ENCODE data around the gene ARMH2.
"Not testable (repeated sequence)": the region's sequence is repeated elsewhere in the genome, so short reads cannot be mapped to it uniquely, and the experiment has no call there.

ARMH2 gene

DNA sequence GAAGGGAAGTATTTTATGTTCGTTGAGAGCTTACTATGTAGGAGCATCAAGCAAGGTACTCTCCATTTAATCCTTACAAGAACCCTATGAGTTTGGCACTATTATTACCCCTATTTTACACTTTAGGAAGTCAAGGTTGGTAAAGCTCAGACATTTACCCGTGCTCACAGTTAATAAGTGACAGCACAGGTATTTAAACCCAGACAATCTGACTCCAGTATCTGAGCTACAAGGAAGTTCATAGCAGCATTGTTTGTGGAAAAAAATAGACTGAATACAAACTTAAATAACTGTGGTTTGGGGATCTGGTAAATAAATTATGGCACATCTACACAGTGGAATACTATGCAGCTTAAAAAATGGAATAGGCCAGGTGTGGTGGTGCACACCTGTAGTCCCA, 45.2 kb downstream of the ARMH2 start:
- no peak overlapping the region for H3K4me3 ChIP-seq (replicated peaks; ENCODE audit: low read depth, low read length)
- TF ChIP-seq, protein P1, sequence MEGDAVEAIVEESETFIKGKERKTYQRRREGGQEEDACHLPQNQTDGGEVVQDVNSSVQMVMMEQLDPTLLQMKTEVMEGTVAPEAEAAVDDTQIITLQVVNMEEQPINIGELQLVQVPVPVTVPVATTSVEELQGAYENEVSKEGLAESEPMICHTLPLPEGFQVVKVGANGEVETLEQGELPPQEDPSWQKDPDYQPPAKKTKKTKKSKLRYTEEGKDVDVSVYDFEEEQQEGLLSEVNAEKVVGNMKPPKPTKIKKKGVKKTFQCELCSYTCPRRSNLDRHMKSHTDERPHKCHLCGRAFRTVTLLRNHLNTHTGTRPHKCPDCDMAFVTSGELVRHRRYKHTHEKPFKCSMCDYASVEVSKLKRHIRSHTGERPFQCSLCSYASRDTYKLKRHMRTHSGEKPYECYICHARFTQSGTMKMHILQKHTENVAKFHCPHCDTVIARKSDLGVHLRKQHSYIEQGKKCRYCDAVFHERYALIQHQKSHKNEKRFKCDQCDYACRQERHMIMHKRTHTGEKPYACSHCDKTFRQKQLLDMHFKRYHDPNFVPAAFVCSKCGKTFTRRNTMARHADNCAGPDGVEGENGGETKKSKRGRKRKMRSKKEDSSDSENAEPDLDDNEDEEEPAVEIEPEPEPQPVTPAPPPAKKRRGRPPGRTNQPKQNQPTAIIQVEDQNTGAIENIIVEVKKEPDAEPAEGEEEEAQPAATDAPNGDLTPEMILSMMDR (IDR thresholded peaks at IDR 0.05; ENCODE audit: insufficient read depth, low read length, poor library complexity, severe bottlenecking), result no peak
- no peaks in the 10 kb centered on the region for H3K27me3 ChIP-seq (replicated peaks; ENCODE audit: control insufficient read depth, insufficient read depth, low read length)
- no peaks in the 10 kb centered on the region for H3K36me3 ChIP-seq (ENCODE audit: control insufficient read depth, insufficient read depth, low read length)
- DNase-seq (ENCODE audit: extremely low read depth, insufficient read length), result no peak

DNA sequence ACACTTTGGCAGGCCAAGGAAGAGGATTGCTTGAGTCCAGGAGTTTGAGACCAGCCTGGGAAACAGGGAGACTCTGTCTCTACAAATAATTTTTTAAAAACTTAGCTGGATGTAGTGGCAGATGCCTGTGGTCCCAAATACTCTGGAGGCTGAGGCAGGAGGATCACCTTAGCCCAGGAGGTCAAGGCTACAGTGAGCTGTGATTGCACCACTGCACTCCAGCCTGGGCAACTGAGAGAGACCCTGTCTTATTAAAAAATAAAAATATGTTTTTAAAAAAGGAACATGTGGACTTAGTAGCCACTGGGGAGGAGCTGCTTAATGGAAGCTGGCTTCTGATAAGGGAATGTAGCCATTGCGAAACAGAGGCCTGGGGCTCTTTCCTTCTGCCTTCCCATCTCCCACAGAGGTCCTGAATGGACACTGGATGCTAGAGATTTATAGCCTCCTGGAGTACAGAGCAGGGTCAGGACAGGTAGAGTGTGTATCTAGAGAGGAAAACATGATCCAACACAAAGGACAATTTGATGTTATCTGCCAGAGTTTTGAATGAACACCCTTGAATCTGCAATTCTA, 45.7 kb downstream of the ARMH2 start:
- no peak for DNase-seq (ENCODE audit: extremely low read depth, insufficient read length)
- Histone ChIP-seq H3K36me3 (ENCODE audit: control insufficient read depth, insufficient read depth, low read length) (no peaks in the 10 kb centered on the region), H3K4me3 (replicated peaks; ENCODE audit: low read depth, low read length) (no peak overlapping the region), H3K27me3 (replicated peaks; ENCODE audit: control insufficient read depth, insufficient read depth, low read length) (no peaks in the 10 kb centered on the region)
- TF ChIP-seq, protein P1 (IDR thresholded peaks at IDR 0.05; ENCODE audit: insufficient read depth, low read length, poor library complexity, severe bottlenecking), result no peak

DNA sequence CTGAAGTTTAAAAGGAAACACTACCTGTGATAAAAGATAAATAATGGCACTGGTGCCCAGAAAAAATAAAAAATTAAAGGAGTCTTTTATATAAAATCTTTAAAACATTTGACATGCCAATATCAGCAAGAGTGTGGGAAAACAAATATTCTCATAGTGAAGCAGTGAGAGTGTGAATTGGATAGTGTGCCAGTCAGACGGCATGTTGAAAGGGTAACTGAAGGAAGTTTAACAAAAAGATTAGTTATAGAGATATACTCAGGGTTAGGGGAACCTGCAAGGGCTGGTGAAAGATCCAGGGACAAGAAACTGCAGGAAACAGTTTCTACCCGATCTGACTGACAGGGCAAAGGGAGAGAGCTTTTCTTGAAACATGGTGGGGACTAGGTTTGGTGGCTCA, 46.2 kb downstream of the ARMH2 start:
- Histone ChIP-seq H3K36me3 (ENCODE audit: control insufficient read depth, insufficient read depth, low read length) (no peaks in the 10 kb centered on the region), H3K4me3 (replicated peaks; ENCODE audit: low read depth, low read length) (no peak overlapping the region), H3K27me3 (replicated peaks; ENCODE audit: control insufficient read depth, insufficient read depth, low read length) (no peaks in the 10 kb centered on the region)
- no peak for DNase-seq (ENCODE audit: extremely low read depth, insufficient read length)
- TF ChIP-seq, protein P1 (IDR thresholded peaks at IDR 0.05; ENCODE audit: insufficient read depth, low read length, poor library complexity, severe bottlenecking), result no peak

DNA sequence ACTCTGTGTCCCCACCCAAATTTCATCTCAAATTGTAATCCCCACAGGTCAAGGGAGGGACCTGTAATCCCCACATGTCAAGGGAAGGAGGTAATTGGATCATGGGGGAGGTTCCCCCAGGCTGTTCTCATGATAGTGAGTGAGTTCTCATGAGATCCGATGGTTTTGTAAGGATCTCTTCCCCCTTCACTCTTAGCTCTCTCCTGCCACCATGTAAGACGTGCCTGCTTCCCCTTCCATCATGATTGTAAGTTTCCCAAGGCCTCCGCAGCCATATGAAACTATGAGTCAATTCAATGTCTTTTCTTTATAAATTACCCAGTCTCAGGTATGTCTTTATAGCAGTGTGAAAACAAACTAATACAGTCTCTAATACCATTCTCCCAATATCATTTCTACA, 47.8 kb downstream of the ARMH2 start:
- H3K4me3 ChIP-seq (replicated peaks; ENCODE audit: low read depth, low read length); H3K36me3 ChIP-seq (ENCODE audit: control insufficient read depth, insufficient read depth, low read length); DNase-seq (ENCODE audit: extremely low read depth, insufficient read length); H3K27me3 ChIP-seq (replicated peaks; ENCODE audit: control insufficient read depth, insufficient read depth, low read length): not testable (repeated sequence)

DNA sequence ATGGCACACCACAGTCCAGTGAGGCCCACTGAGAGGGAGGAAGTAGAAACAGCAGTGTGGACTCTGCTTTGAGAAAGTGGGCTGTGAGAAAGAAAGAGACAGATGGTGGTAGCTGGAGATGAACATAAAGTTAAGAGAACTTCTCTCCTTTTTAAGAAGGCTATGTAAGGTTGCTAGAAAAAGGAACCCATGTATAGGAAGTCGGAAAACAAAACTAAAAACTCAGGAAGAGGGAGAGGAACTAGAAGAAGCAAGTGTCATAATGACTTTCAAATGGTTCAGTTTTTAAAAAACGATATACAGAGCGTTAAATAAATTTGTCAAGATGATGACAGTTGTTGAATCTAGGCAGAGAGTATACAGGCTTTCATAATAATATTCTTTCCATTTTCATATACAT, 49.4 kb downstream of the ARMH2 start:
- H3K36me3 ChIP-seq (ENCODE audit: control insufficient read depth, insufficient read depth, low read length), result no peaks in the 10 kb centered on the region
- DNase-seq (ENCODE audit: extremely low read depth, insufficient read length), result no peak
- H3K27me3 ChIP-seq (replicated peaks; ENCODE audit: control insufficient read depth, insufficient read depth, low read length), result no peaks in the 10 kb centered on the region
- no peak overlapping the region for H3K4me3 ChIP-seq (replicated peaks; ENCODE audit: low read depth, low read length)
- TF ChIP-seq, protein P1 (IDR thresholded peaks at IDR 0.05; ENCODE audit: insufficient read depth, low read length, poor library complexity, severe bottlenecking), result no peak
